Keratinocyte (primary cell): ENCODE results near the gene PHF12.

ENCODE experiments used
- EZH2 ChIP-seq: IDR thresholded peaks from one replicate; pipeline ENCODE4 v1.6.1; 2012; ENCODE audit warnings: inconsistent platforms, mild to moderate bottlenecking, low read length, moderate library complexity
- TF ChIP-seq, protein P1 (sequence below), 3 experiments: IDR thresholded peaks in 1 of 3; conservative IDR thresholded peaks in 1 of 3; optimal IDR thresholded peaks in 1 of 3; 2 replicates in 2 of 3; 3 replicates in 1 of 3; pipeline versions ENCODE3 to v1.5.1; 2011; ENCODE audit warnings: low read length in 3 of 3, mild to moderate bottlenecking in 3 of 3, moderate library complexity in 2 of 3, control low read depth in 1 of 3, inconsistent platforms in 1 of 3; ENCODE audit not compliant: insufficient read depth in 2 of 3; ENCODE audit errors: extremely low read depth in 1 of 3

DNA sequence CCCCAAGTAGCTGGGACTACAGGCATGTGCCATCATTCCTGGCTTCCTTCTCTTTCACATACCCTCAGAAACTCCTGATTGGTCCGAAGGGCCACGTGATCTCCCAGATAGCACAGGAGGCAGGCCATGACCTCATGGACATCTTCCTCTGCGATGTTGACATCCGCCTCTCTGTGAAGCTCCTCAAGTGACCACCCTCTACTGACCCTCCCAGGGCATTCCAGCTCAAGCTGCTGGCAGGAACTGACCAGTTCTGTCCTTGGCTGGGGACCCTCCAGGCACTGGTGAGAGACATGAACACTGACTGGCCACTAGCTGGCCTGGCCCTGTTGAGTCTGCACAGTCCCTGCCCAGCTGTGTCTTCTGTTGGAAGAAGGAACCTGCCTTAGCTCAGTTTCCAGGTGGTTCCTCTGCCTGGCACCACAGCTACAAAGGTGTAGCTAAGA, 90.9 kb downstream of the PHF12 start:
- TF ChIP-seq, protein P1, sequence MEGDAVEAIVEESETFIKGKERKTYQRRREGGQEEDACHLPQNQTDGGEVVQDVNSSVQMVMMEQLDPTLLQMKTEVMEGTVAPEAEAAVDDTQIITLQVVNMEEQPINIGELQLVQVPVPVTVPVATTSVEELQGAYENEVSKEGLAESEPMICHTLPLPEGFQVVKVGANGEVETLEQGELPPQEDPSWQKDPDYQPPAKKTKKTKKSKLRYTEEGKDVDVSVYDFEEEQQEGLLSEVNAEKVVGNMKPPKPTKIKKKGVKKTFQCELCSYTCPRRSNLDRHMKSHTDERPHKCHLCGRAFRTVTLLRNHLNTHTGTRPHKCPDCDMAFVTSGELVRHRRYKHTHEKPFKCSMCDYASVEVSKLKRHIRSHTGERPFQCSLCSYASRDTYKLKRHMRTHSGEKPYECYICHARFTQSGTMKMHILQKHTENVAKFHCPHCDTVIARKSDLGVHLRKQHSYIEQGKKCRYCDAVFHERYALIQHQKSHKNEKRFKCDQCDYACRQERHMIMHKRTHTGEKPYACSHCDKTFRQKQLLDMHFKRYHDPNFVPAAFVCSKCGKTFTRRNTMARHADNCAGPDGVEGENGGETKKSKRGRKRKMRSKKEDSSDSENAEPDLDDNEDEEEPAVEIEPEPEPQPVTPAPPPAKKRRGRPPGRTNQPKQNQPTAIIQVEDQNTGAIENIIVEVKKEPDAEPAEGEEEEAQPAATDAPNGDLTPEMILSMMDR (optimal IDR thresholded peaks at IDR 0.05 in 1 of 3, IDR thresholded peaks at IDR 0.05 in 1 of 3, conservative IDR thresholded peaks at IDR 0.05 in 1 of 3; ENCODE audit: extremely low read depth in 1 of 3, insufficient read depth in 2 of 3, low read length in 3 of 3): no peak
- TF ChIP-seq EZH2: no peak
